GM19452 (cell line): ENCODE measurements around the gene SFSWAP.
A peak's percentile ranks its signal among the peaks of the same experiment; 100 is the strongest.
"Not testable (repeated sequence)": the region's sequence is repeated elsewhere in the genome, so short reads cannot be mapped to it uniquely, and the experiment has no call there.

Source experiments
- ATAC-seq: cut with Tn5 transposase; IDR thresholded peaks from one replicate; pipeline ENCODE4 v1.9.1; 2021; ENCODE audit not compliant: unreplicated experiment

SFSWAP gene

GRCh38 chr12:131756441-131756840 lies 45.6 kb downstream of the SFSWAP start:
- ATAC-seq: no peak

GRCh38 chr12:131757111-131757510 lies 46.2 kb downstream of the SFSWAP start:
- no peak for ATAC-seq

- no peak for ATAC-seq
Measured at GRCh38 chr12:131758016-131758739, 47.3 kb downstream of the SFSWAP start.

- ATAC-seq: no peak
Measured at GRCh38 chr12:131759176-131759575, 48.3 kb downstream of the SFSWAP start.

- no peak for ATAC-seq
Measured at GRCh38 chr12:131761638-131762037, 50.7 kb downstream of the SFSWAP start.

GRCh38 chr12:131764738-131765137 lies 53.8 kb downstream of the SFSWAP start:
- ATAC-seq: no peak

GRCh38 chr12:131765961-131766360 lies 55.1 kb downstream of the SFSWAP start:
- ATAC-seq: no peak

- ATAC-seq: no peak
Measured at GRCh38 chr12:131766382-131767107, 55.7 kb downstream of the SFSWAP start.

GRCh38 chr12:131770120-131770519 lies 59.2 kb downstream of the SFSWAP start:
- ATAC-seq: no peak

GRCh38 chr12:131771965-131772364 lies 61.1 kb downstream of the SFSWAP start:
- no peak for ATAC-seq

GRCh38 chr12:131773582-131774221 lies 62.8 kb downstream of the SFSWAP start:
- ATAC-seq: peak; percentile 81

- no peak for ATAC-seq
Measured at GRCh38 chr12:131774576-131775391, 63.9 kb downstream of the SFSWAP start.

- ATAC-seq: no peak
Measured at GRCh38 chr12:131775392-131776236, 64.7 kb downstream of the SFSWAP start.

- ATAC-seq: no peak
Measured at GRCh38 chr12:131776237-131776889, 65.5 kb downstream of the SFSWAP start.

GRCh38 chr12:131777269-131777668 lies 66.4 kb downstream of the SFSWAP start:
- not testable (repeated sequence) for ATAC-seq

GRCh38 chr12:131779027-131779426 lies 68.1 kb downstream of the SFSWAP start:
- ATAC-seq: no peak

GRCh38 chr12:131782061-131782460 lies 71.2 kb downstream of the SFSWAP start:
- ATAC-seq: no peak

GRCh38 chr12:131783915-131784541 lies 73.1 kb downstream of the SFSWAP start:
- no peak for ATAC-seq
